Activated naive CD4-positive, alpha-beta T cell treated with Interleukin-2 at 50 U/mL for 16 hours (primary cell): ENCODE measurements around the gene AP3M1.

Experiments used
- DNase-seq: peaks from one replicate; pipeline ENCODE4 v3.0.0-alpha.2; 2020

The AP3M1 gene

DNA sequence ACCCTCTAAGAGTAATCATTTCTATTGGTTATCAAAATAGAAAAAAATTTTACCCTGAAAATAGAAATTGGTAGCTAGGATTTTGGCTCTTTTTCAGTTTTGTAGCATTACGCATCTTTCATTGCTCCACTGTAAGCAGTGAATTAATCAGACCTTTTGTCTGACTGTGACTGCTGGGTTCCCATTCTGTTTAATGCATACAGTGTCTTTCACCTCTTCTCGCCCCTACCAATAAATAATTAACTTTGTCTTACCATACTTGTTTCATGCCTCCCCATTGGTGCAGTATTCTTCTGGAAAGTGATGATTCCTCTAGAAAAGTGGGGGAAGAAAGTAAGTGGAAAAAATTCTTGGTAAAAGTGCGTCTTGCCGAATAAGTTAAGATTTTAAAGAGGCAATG, 73.2 kb downstream of the AP3M1 start:
- no peak for DNase-seq

DNA sequence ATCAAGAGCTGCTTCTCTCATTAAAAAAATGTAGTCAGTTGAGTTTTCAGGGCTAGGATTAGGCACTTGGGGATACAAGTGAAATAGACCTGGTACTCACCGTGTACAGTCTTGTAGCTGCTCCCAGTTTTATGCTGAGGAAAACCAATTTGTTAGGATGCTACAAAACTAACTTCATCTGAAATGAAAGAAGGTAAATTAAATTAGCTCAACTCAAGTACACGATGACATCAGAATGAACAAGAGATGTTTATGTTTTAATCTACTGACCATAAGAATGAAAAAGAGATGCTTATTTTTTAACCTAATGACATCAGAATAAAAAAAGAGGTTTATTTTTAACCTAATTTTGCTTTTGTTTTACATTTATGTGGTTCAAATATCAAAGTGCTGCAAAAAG, 73.7 kb downstream of the AP3M1 start:
- DNase-seq: no peak

GRCh38 chr10:74075906-74076305, 74.7 kb downstream of the AP3M1 start:
- no peak for DNase-seq

GRCh38 chr10:74072503-74072902, 78.1 kb downstream of the AP3M1 start:
- no peak for DNase-seq

- DNase-seq: no peak
Observed at GRCh38 chr10:74071157-74071556, 79.5 kb downstream of the AP3M1 start.
